ENCODE data around the gene SMC5.

Gene SMC5

DNA sequence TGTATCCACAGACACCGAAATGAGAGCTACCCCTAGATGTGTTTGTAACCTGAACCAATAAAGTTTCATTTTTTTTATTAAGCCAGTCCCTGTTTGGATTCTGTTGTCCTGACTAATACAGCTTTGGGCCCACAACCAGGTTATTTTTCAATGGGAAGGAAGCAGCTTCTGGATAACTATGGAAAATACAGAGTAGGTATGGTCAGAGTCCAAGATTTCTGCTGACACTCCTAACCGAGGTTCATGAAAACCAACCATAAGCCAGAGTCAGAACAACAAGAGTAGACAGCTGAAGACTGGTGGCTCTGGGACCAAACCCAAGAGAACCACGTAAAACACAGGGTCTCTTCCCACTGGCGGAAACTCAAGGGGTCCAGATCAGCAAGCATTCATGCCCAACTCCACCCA is 144.8 kb downstream of the SMC5 start:
- DNase-seq (ENCODE audit: low spot score): no peak
- TF ChIP-seq, protein P1, sequence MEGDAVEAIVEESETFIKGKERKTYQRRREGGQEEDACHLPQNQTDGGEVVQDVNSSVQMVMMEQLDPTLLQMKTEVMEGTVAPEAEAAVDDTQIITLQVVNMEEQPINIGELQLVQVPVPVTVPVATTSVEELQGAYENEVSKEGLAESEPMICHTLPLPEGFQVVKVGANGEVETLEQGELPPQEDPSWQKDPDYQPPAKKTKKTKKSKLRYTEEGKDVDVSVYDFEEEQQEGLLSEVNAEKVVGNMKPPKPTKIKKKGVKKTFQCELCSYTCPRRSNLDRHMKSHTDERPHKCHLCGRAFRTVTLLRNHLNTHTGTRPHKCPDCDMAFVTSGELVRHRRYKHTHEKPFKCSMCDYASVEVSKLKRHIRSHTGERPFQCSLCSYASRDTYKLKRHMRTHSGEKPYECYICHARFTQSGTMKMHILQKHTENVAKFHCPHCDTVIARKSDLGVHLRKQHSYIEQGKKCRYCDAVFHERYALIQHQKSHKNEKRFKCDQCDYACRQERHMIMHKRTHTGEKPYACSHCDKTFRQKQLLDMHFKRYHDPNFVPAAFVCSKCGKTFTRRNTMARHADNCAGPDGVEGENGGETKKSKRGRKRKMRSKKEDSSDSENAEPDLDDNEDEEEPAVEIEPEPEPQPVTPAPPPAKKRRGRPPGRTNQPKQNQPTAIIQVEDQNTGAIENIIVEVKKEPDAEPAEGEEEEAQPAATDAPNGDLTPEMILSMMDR (IDR thresholded peaks at IDR 0.05; ENCODE audit: extremely low read depth, missing control alignments): no peak

DNA sequence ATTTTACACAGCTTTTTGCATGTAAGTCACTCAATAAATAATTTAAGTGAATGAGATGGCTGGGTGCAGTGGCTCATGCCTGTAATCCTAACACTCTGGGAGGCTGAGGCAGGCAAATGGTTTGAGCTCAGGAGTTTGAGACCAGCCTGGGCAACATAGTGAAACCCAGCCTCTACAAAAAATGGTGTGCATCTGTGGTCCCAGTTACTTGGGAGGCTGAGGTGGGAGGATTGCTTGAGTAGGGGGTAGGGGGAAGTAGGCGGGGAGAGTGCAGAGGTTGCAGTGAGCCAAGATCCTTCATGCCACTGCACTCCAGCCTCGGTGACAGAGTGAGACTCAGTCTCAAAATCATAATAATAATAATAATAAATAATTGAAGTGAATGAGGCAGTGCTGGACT is 145.5 kb downstream of the SMC5 start:
- TF ChIP-seq, protein P1 (IDR thresholded peaks at IDR 0.05; ENCODE audit: extremely low read depth, missing control alignments): no peak
- DNase-seq (ENCODE audit: low spot score): no peak
